Breast epithelium (tissue), 3 donors: ENCODE measurements around the gene CDH1.

ENCODE experiments used
- POLR2A ChIP-seq: fragments of 450-650 bp; IDR thresholded peaks from one replicate; pipeline ENCODE4 v1.6.1; 2016; ENCODE audit warnings: antibody characterized with exemption, mild to moderate bottlenecking, moderate library complexity
- POLR2AphosphoS5 ChIP-seq, 3 donors: sonication (generic); formaldehyde crosslinking; IDR thresholded peaks; one replicate each; pipeline ENCODE4 v1.6.1; 2017; ENCODE audit warnings: antibody characterized with exemption in 3 of 3
- TF ChIP-seq, protein P1 (sequence below), 3 donors: fragments of 450-650 bp; IDR thresholded peaks; one replicate each; pipeline ENCODE4 v1.5.1; 2016 to 2017; ENCODE audit warnings: antibody characterized with exemption in 3 of 3, mild to moderate bottlenecking in 3 of 3, moderate library complexity in 3 of 3

DNA sequence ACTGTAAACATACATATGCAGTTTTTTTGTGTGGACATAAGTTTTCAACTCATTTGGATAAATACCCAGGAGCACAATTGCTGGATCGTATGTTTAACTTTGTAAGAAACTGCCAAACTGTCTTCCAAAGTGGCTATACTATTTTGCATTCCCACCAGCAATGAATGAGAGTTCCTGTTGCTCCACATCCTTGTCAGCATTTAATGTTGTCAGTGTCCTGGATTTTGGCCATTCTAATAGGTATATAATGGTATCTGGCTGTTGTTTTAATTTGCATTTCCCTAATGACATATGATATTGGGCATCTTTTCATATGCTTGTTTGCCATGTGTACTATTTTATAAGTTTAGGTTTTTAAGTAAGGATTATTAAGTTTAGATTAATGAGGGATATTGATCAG lies 120.4 kb downstream of the CDH1 start:
- TF ChIP-seq, protein P1, sequence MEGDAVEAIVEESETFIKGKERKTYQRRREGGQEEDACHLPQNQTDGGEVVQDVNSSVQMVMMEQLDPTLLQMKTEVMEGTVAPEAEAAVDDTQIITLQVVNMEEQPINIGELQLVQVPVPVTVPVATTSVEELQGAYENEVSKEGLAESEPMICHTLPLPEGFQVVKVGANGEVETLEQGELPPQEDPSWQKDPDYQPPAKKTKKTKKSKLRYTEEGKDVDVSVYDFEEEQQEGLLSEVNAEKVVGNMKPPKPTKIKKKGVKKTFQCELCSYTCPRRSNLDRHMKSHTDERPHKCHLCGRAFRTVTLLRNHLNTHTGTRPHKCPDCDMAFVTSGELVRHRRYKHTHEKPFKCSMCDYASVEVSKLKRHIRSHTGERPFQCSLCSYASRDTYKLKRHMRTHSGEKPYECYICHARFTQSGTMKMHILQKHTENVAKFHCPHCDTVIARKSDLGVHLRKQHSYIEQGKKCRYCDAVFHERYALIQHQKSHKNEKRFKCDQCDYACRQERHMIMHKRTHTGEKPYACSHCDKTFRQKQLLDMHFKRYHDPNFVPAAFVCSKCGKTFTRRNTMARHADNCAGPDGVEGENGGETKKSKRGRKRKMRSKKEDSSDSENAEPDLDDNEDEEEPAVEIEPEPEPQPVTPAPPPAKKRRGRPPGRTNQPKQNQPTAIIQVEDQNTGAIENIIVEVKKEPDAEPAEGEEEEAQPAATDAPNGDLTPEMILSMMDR (IDR thresholded peaks at IDR 0.05): no peak
- TF ChIP-seq POLR2A (no peak), POLR2AphosphoS5 (IDR thresholded peaks at IDR 0.05) (no peak)
